Endothelial cell of umbilical vein (primary cell): ENCODE measurements around the gene HOXB5. TPM values are rescaled to one million over a fixed set of nuclear protein-coding genes. Genes with fewer than 3 reads are reported as not detected.
A peak's percentile ranks its signal among the peaks of the same experiment; 100 is the strongest.

Experiments used
- BruUV-seq: library from RNA; stranded (reverse); fragments of 400-500 nt; replicated peaks from 2 replicates; lab custom pipeline; 2021; lab: Mats Ljungman, UMichigan
- CTCF ChIA-PET: fragments of 300-600, 350-600 bp; sonication (Branson Sonifier 250); formaldehyde crosslinking; loops from one replicate; lab custom pipeline; 2021; ENCODE audit warnings: antibody characterized with exemption, inconsistent platforms; lab: Charles Lee
- POLR2A ChIA-PET: fragments of 300-600, 350-600 bp; sonication (Branson Sonifier 250); formaldehyde crosslinking; loops from one replicate; lab custom pipeline; 2021; ENCODE audit warnings: antibody characterized with exemption, inconsistent platforms; lab: Charles Lee
- DNase-seq: peaks from one replicate; pipeline ENCODE4 v3.0.0-alpha.2; 2011; ENCODE audit warnings: low read depth, low spot score
- FAIRE-seq: peaks from 2 replicates; lab custom pipeline; 2011; peaks lifted over from hg19 to GRCh38; lab: Jason Lieb, UNC
- H2AFZ ChIP-seq: 2 replicates; pipeline ENCODE4 v1.6.0; 2012; ENCODE audit warnings: low read depth, low read length, control low read depth, inconsistent platforms
- H3K27ac ChIP-seq: 2 replicates; pipeline ENCODE4 v1.5.1; 2011; ENCODE audit warnings: low read depth, mild to moderate bottlenecking, control low read depth, low read length, moderate library complexity; ENCODE audit not compliant: insufficient read depth
- H3K27me3 ChIP-seq, 2 experiments: 2 replicates each; pipeline versions ENCODE4 v1.6.0 to v1.6.1; 2011; ENCODE audit warnings: low read length in 2 of 2, mixed read lengths in 1 of 2; ENCODE audit not compliant: control insufficient read depth in 2 of 2, insufficient read depth in 2 of 2
- H3K36me3 ChIP-seq, 2 experiments: 2 replicates in 1 of 2; 3 replicates in 1 of 2; pipeline ENCODE4 v1.5.1; 2011; ENCODE audit warnings: low read length in 2 of 2, mild to moderate bottlenecking in 1 of 2, moderate library complexity in 1 of 2; ENCODE audit not compliant: control insufficient read depth in 2 of 2, insufficient read depth in 2 of 2; ENCODE audit errors: extremely low read depth in 1 of 2
- H3K4me1 ChIP-seq: 3 replicates; pipeline ENCODE4 v1.5.1; 2011; ENCODE audit warnings: mild to moderate bottlenecking, low read length; ENCODE audit not compliant: control insufficient read depth, insufficient read depth; ENCODE audit errors: extremely low read depth
- H3K4me2 ChIP-seq: 2 replicates; pipeline ENCODE4 v1.6.1; 2011; ENCODE audit warnings: low read length, control low read depth, mixed read lengths; ENCODE audit not compliant: insufficient read depth
- H3K4me3 ChIP-seq, 3 experiments: fragments of 200-600 bp in 1 of 3; sonication (generic), shearing (Covaris generic) in 1 of 3; replicated peaks in 1 of 3; 2 replicates each; pipeline ENCODE4 v1.5.1; 2011 to 2016; ENCODE audit warnings: control low read depth in 3 of 3, low read length in 3 of 3, mild to moderate bottlenecking in 2 of 3, inconsistent platforms in 1 of 3, low read depth in 1 of 3, moderate library complexity in 1 of 3; ENCODE audit not compliant: insufficient read depth in 1 of 3
- H3K79me2 ChIP-seq: 2 replicates; pipeline ENCODE4 v1.6.0; 2012; ENCODE audit warnings: low read length, inconsistent platforms; ENCODE audit not compliant: control insufficient read depth, insufficient read depth
- H3K9ac ChIP-seq: replicated peaks from 2 replicates; pipeline ENCODE3; 2011; ENCODE audit warnings: low read length, control low read depth; ENCODE audit not compliant: insufficient read depth; ENCODE audit errors: extremely low read depth
- H3K9me1 ChIP-seq: replicated peaks from 3 replicates; pipeline ENCODE4 v1.6.0; 2011; ENCODE audit warnings: mild to moderate bottlenecking, low read length; ENCODE audit not compliant: control insufficient read depth, insufficient read depth; ENCODE audit errors: extremely low read depth
- H3K9me3 ChIP-seq: replicated peaks from 2 replicates; pipeline ENCODE4 v1.5.1; 2012; ENCODE audit warnings: low read length, inconsistent platforms; ENCODE audit not compliant: control insufficient read depth, insufficient read depth
- H4K20me1 ChIP-seq: replicated peaks from 2 replicates; pipeline ENCODE3; 2011; ENCODE audit warnings: mild to moderate bottlenecking, low read length; ENCODE audit not compliant: control insufficient read depth, insufficient read depth; ENCODE audit errors: extremely low read depth
- GATA2 ChIP-seq: IDR thresholded peaks from 2 replicates; pipeline ENCODE4 v1.7.0; 2011; ENCODE audit warnings: low read depth, mild to moderate bottlenecking, moderate library complexity, mixed read lengths, low read length; ENCODE audit not compliant: insufficient read length, insufficient read depth
- POLR2A ChIP-seq: IDR thresholded peaks from 2 replicates; pipeline ENCODE4 v1.6.1; 2012; ENCODE audit warnings: low read depth, mild to moderate bottlenecking, control low read depth, low read length
- POLR2AphosphoS5 ChIP-seq: IDR thresholded peaks from 2 replicates; pipeline ENCODE4 v1.6.1; 2012; ENCODE audit warnings: low read depth, mild to moderate bottlenecking, control low read depth, low read length, moderate library complexity; ENCODE audit not compliant: insufficient read depth
- dilution Hi-C: fragments of 300-500 bp; cut with MboI; formaldehyde crosslinking; loops from one replicate; pipeline ENCODE4 v1.15.0; 2019; ENCODE audit warnings: low sequenced_read_pairs; ENCODE audit not compliant: extremely low pct_ligation_motif_present
- intact Hi-C: fragments of 100-400 bp; cut with micrococcal nuclease; formaldehyde crosslinking; loops from one replicate; pipeline ENCODE4 v1.10.0; 2022
- polyA plus RNA-seq, 4 experiments: library from polyadenylated mRNA; depleted of rRNA in 3 of 4; stranded (reverse) in 3 of 4; unstranded in 1 of 4; fragments of >200 nt; gene quantifications; 2 replicates each; pipeline versions ENCODE4 v1.2.1 to v1.2.3, GENCODE V29; 2011 to 2012; ENCODE audit warnings: missing spikeins in 1 of 4
- total RNA-seq: library from RNA; stranded (reverse); gene quantifications from 2 replicates; pipeline ENCODE4 v1.2.3, GENCODE V29; 2021

HOXB5 gene
- total and polyA plus RNA-seq, 2 donors (not counting 3 experiments of a cell fraction or from before 2014, with no cell fraction given): 2.0 to 8.5 TPM

DNA sequence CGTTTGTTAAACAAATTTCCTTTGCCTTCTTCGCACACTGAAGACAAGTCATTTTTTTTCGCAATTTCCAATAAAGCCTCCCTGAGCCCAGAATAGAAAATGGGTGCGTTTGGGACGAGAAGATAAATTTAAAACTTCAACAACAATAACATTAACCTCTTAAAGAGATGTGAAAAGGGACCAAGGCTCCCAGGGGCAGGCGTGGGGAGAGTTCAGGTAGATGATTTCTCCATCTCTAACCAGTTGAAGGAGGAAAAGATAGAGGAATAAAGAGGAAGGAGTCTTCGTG is 14.2 kb downstream of the HOXB5 start:
- Histone ChIP-seq H2AFZ (no peak overlapping the region), H3K4me1 (peaks cover 57% of the 10 kb centered on the region), H3K4me3 (peak overlapping the region; percentile 51 to 69 (median 67)), H3K9me1 (no peaks in the 10 kb centered on the region), H3K27ac (peak overlapping the region; percentile 71), H4K20me1 (no peaks in the 10 kb centered on the region), H3K4me2 (peak overlapping the region; percentile 89), H3K79me2 (peaks cover 93% of the 10 kb centered on the region), H3K36me3 (peaks cover 0 to 2% of the 10 kb centered on the region in 2 experiments), H3K9me3 (no peaks in the 10 kb centered on the region), H3K27me3 (no peaks in the 10 kb centered on the region), H3K9ac (peak overlapping the region; percentile 55)
- intact Hi-C loops (no loop called here), dilution Hi-C loops (no loop called here)
- POLR2A ChIA-PET: interaction anchor here (0.7 kb wide), 1 partner anchor 13 kb away, joined by 6 read pairs; no protein-coding TSS in a partner anchor
- BruUV-seq: no TSS peak
- peak; percentile 77 for DNase-seq
- no peak for FAIRE-seq
- CTCF ChIA-PET: interaction anchor here (0.6 to 1.2 kb wide), 4 partner anchors 12 to 229 kb away, joined by 3 to 6 read pairs (median 3); no protein-coding TSS in a partner anchor
- no peak for TF ChIP-seq GATA2

DNA sequence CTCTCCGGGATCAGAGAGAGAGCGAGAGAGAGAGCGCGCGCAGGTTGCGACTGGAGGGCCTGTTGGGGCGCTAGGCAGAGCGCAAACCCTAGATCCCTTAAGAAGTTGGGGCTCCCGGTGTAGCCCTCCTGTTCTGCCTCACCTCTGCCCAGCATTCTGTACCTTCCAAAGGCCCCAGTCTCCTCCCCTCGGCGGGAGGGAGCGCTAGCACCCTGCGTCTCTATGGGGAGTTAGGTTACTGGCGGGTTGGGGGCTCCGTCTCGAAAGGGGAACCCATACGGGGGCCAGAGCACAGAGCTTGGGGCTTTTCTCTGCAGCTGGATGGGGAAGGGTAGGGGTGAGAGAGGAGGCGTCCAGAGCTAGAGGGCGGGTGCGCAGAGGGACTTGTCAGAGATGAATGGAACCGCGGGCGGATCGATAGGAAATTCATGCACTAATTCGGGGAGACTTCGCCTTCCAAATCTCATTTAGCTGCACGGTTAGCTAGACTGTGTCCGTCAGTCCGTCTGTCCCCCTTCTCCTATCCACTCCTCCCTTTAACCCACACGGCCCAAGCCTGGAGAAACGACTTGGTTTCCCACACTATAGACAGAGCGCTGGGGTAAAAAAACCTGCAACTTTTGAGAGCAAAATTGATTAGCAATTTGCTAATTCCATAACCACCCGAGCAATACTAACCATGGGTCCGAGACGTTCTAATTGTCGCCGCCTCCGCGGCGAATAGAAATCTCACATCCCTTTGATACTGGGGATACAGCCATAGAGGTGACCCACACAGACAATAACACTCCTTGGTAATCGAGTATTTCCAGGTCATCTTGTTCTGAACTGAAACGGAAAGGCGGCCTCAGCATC is 14.7 kb downstream of the HOXB5 start:
- peaks cover 93% of the 10 kb centered on the region for H3K79me2 ChIP-seq
- H2AFZ ChIP-seq: no peak overlapping the region
- POLR2A ChIA-PET: interaction anchor here (0.7 to 0.8 kb wide), 2 partner anchors 23 to 32 kb away, joined by 3 to 4 read pairs; no protein-coding TSS in a partner anchor
- TF ChIP-seq POLR2AphosphoS5 (no peak), POLR2A (peak; percentile 2)
- H3K9ac ChIP-seq: peak overlapping the region; percentile 55
- no peak for DNase-seq
- H3K9me1 ChIP-seq: no peaks in the 10 kb centered on the region
- peak; percentile 91 for FAIRE-seq
- no peaks in the 10 kb centered on the region for H4K20me1 ChIP-seq
- peak overlapping the region; percentile 89 for H3K4me2 ChIP-seq
- intact Hi-C loops (no loop called here), dilution Hi-C loops (no loop called here)
- H3K4me3 ChIP-seq: peak overlapping the region; percentile 51 to 69 (median 67)
- H3K36me3 ChIP-seq: peaks cover 0 to 2% of the 10 kb centered on the region in 2 experiments
- no peaks in the 10 kb centered on the region for H3K27me3 ChIP-seq
- CTCF ChIA-PET: interaction anchor here (0.6 to 1.4 kb wide), 3 partner anchors 9 to 23 kb away, joined by 3 read pairs; no protein-coding TSS in a partner anchor
- BruUV-seq: TSS peak; percentile 20
- no peaks in the 10 kb centered on the region for H3K9me3 ChIP-seq
- peak overlapping the region; percentile 71 for H3K27ac ChIP-seq
- H3K4me1 ChIP-seq: peaks cover 62% of the 10 kb centered on the region
